GM10266 (cell line): ENCODE results near the gene PSAP.
"Not testable (repeated sequence)": the region's sequence is repeated elsewhere in the genome, so short reads cannot be mapped to it uniquely, and the experiment has no call there.

ENCODE experiments used
- DNase-seq: peaks from one replicate; pipeline ENCODE4 v3.0.0; 2012; ENCODE audit errors: extremely low spot score
- CTCF ChIP-seq: IDR thresholded peaks from 2 replicates; pipeline ENCODE4 v1.5.1; 2012; ENCODE audit warnings: mild to moderate bottlenecking, low read depth; ENCODE audit not compliant: control insufficient read depth, insufficient read depth; ENCODE audit errors: missing control alignments

Gene PSAP

GRCh38 chr10:71852355-71852937 lies 1.4 kb upstream of the PSAP start:
- no peak for DNase-seq

GRCh38 chr10:71851465-71852095 lies 529 bp upstream of the PSAP start:
- DNase-seq, result not testable (repeated sequence)

More at GRCh38 chr10:71852355-71852937, 1.4 kb upstream of the PSAP start:
- TF ChIP-seq CTCF, result no peak

- DNase-seq, result no peak
- no peak for TF ChIP-seq CTCF
Measured at GRCh38 chr10:71850021-71850742, 869 bp downstream of the PSAP start.

GRCh38 chr10:71849461-71849908 lies 1.6 kb downstream of the PSAP start:
- DNase-seq, result no peak
- no peak for TF ChIP-seq CTCF

- DNase-seq, result no peak
- TF ChIP-seq CTCF, result no peak
Measured at GRCh38 chr10:71848325-71849275, 2.5 kb downstream of the PSAP start.

- no peak for TF ChIP-seq CTCF
Measured at GRCh38 chr10:71847418-71847817, 3.6 kb downstream of the PSAP start.

GRCh38 chr10:71846816-71847215 lies 4.2 kb downstream of the PSAP start:
- TF ChIP-seq CTCF, result no peak

More at GRCh38 chr10:71847418-71847817, 3.6 kb downstream of the PSAP start:
- DNase-seq, result no peak

More at GRCh38 chr10:71846816-71847215, 4.2 kb downstream of the PSAP start:
- DNase-seq, result no peak
